H9 (cell line): ENCODE data around the gene NMT1. TPM values are rescaled to one million over a fixed set of nuclear protein-coding genes. Genes with fewer than 3 reads are reported as not detected.
A peak's percentile ranks its signal among the peaks of the same experiment; 100 is the strongest.

Experiments
- DNase-seq: peaks from one replicate; pipeline ENCODE4 v3.0.0-alpha.2; 2017
- H2AFZ ChIP-seq: one replicate; pipeline ENCODE4 v1.6.1; 2013; ENCODE audit warnings: mild to moderate bottlenecking, low read length, control low read depth, moderate library complexity
- H2AK5ac ChIP-seq: 2 replicates; pipeline ENCODE4 v1.6.1; 2013; ENCODE audit warnings: low read length, control low read depth, mixed read lengths; ENCODE audit not compliant: insufficient read length
- H2BK120ac ChIP-seq: one replicate; pipeline ENCODE4 v1.6.1; 2013; ENCODE audit warnings: low read depth, mild to moderate bottlenecking, low read length, control low read depth, inconsistent platforms; ENCODE audit not compliant: poor library complexity, severe bottlenecking
- H2BK12ac ChIP-seq: 2 replicates; pipeline ENCODE4 v1.6.1; 2013; ENCODE audit warnings: low read length, control low read depth, mixed read lengths, low read depth; ENCODE audit not compliant: insufficient read length
- H2BK15ac ChIP-seq: 2 replicates; pipeline ENCODE4 v1.6.1; 2013; ENCODE audit warnings: low read depth, low read length, control low read depth
- H2BK20ac ChIP-seq: one replicate; pipeline ENCODE4 v1.6.1; 2013; ENCODE audit warnings: low read depth, mild to moderate bottlenecking, low read length, control low read depth, inconsistent platforms; ENCODE audit not compliant: poor library complexity, severe bottlenecking
- H2BK5ac ChIP-seq: 2 replicates; pipeline ENCODE4 v1.6.1; 2013; ENCODE audit warnings: low read length, control low read depth, mixed read lengths; ENCODE audit not compliant: insufficient read length
- H3K14ac ChIP-seq: 2 replicates; pipeline ENCODE4 v1.6.1; 2013; ENCODE audit warnings: low read length, control low read depth; ENCODE audit not compliant: insufficient read depth
- H3K18ac ChIP-seq: 2 replicates; pipeline ENCODE4 v1.6.1; 2013; ENCODE audit warnings: low read depth, mild to moderate bottlenecking, mixed read lengths, low read length, control low read depth; ENCODE audit not compliant: insufficient read length
- H3K23ac ChIP-seq: 2 replicates; pipeline ENCODE4 v1.6.1; 2013; ENCODE audit warnings: low read length, control low read depth, mixed read lengths, low read depth; ENCODE audit not compliant: insufficient read length
- H3K23me2 ChIP-seq: 2 replicates; pipeline ENCODE4 v1.6.1; 2013; ENCODE audit warnings: low read depth, mild to moderate bottlenecking, mixed read lengths, low read length, control low read depth; ENCODE audit not compliant: insufficient read length, poor library complexity, severe bottlenecking
- H3K27ac ChIP-seq: 2 replicates; pipeline ENCODE4 v1.5.1; 2013; ENCODE audit warnings: low read length, control low read depth, mixed read lengths, low read depth; ENCODE audit not compliant: insufficient read length
- H3K27me3 ChIP-seq: 2 replicates; pipeline ENCODE4 v1.6.1; 2013; ENCODE audit warnings: low read length, control low read depth, inconsistent platforms; ENCODE audit not compliant: insufficient read depth
- H3K4ac ChIP-seq: 2 replicates; pipeline ENCODE4 v1.6.1; 2013; ENCODE audit warnings: low read depth, mild to moderate bottlenecking, control low read depth, inconsistent platforms, low read length, moderate library complexity
- H3K4me1 ChIP-seq: 2 replicates; pipeline ENCODE4 v1.6.1; 2013; ENCODE audit warnings: low read length, control low read depth, inconsistent platforms; ENCODE audit not compliant: insufficient read depth
- H3K4me2 ChIP-seq: 2 replicates; pipeline ENCODE4 v1.6.1; 2013; ENCODE audit warnings: low read length, control low read depth, mixed read lengths; ENCODE audit not compliant: insufficient read length, insufficient read depth
- H3K56ac ChIP-seq: 2 replicates; pipeline ENCODE4 v1.6.1; 2013; ENCODE audit warnings: low read depth, mild to moderate bottlenecking, mixed read lengths, low read length, control low read depth; ENCODE audit not compliant: insufficient read length
- H3K79me1 ChIP-seq: 2 replicates; pipeline ENCODE4 v1.6.1; 2013; ENCODE audit warnings: low read depth, mild to moderate bottlenecking, moderate library complexity, low read length, control low read depth, inconsistent platforms; ENCODE audit not compliant: insufficient read depth, poor library complexity, severe bottlenecking
- H3K79me2 ChIP-seq: 2 replicates; pipeline ENCODE4 v1.6.1; 2013; ENCODE audit warnings: low read length, control low read depth, inconsistent platforms; ENCODE audit not compliant: insufficient read depth
- H3K9ac ChIP-seq: 2 replicates; pipeline ENCODE4 v1.6.1; 2013; ENCODE audit warnings: low read length, control low read depth, mixed read lengths; ENCODE audit not compliant: insufficient read length; ENCODE audit errors: extremely low read depth
- H3K9me3 ChIP-seq: one replicate; pipeline ENCODE4 v1.6.1; 2013; ENCODE audit warnings: low read depth, low read length, inconsistent platforms; ENCODE audit not compliant: control insufficient read depth
- H3T11ph ChIP-seq: one replicate; pipeline ENCODE4 v1.6.1; 2013; ENCODE audit warnings: mild to moderate bottlenecking, low read length, control low read depth, inconsistent platforms
- H4K20me1 ChIP-seq: one replicate; pipeline ENCODE4 v1.6.1; 2013; ENCODE audit not compliant: control insufficient read depth, insufficient read length, insufficient read depth
- H4K5ac ChIP-seq: 2 replicates; pipeline ENCODE4 v1.6.1; 2013; ENCODE audit warnings: low read depth, mild to moderate bottlenecking, mixed read lengths, low read length, control low read depth; ENCODE audit not compliant: insufficient read length
- H4K8ac ChIP-seq: replicated peaks from 2 replicates; pipeline ENCODE4 v1.6.1; 2013; ENCODE audit warnings: low read length, control low read depth, mixed read lengths, low read depth; ENCODE audit not compliant: insufficient read length
- H4K91ac ChIP-seq: 2 replicates; pipeline ENCODE4 v1.6.1; 2013; ENCODE audit warnings: low read depth, mild to moderate bottlenecking, moderate library complexity, mixed read lengths, low read length, control low read depth; ENCODE audit not compliant: insufficient read length
- H3K27ac Mint-ChIP-seq, 3 experiments: 2 replicates in 2 of 3; 3 replicates in 1 of 3; pipeline ENCODE4 v1.8.0; 2020 to 2021; ENCODE audit warnings: mixed read lengths in 3 of 3, mild to moderate bottlenecking in 1 of 3, moderate library complexity in 1 of 3
- H3K27me3 Mint-ChIP-seq: 2 replicates; pipeline ENCODE4 v1.8.0; 2021; ENCODE audit warnings: low read depth, mild to moderate bottlenecking, moderate library complexity, mixed read lengths
- H3K36me3 Mint-ChIP-seq, 3 experiments: 2 replicates in 2 of 3; 3 replicates in 1 of 3; pipeline ENCODE4 v1.8.0; 2020 to 2021; ENCODE audit warnings: low read depth in 3 of 3, mixed read lengths in 3 of 3; ENCODE audit not compliant: insufficient read depth in 1 of 3
- H3K4me1 Mint-ChIP-seq, 2 experiments: 2 replicates each; pipeline ENCODE4 v1.8.0; 2020; ENCODE audit warnings: mixed read lengths in 2 of 2
- H3K4me3 Mint-ChIP-seq, 2 experiments: 2 replicates in 1 of 2; 3 replicates in 1 of 2; pipeline ENCODE4 v1.8.0; 2020 to 2021; ENCODE audit warnings: mild to moderate bottlenecking in 2 of 2, mixed read lengths in 2 of 2, moderate library complexity in 1 of 2
- H3K9me3 Mint-ChIP-seq, 2 experiments: 2 replicates in 1 of 2; 3 replicates in 1 of 2; pipeline ENCODE4 v1.8.0; 2020; ENCODE audit warnings: mild to moderate bottlenecking in 2 of 2, mixed read lengths in 2 of 2, moderate library complexity in 1 of 2
- WGBS: extraction: QIAGEN DNeasy Blood & Tissue Kit; methylation state at CpG from one replicate; pipeline ENCODE4 v1.1.7; 2013; ENCODE audit warnings: missing lambda C conversion rate, low lambda C conversion rate, mixed read lengths; ENCODE audit not compliant: insufficient read length; ENCODE audit errors: extremely low coverage; 5-methylcytosine and 5-hydroxymethylcytosine counted together
- total RNA-seq: library from RNA; stranded (reverse); gene quantifications from 2 replicates; pipeline ENCODE4 v1.2.1, GENCODE V29; 2021
- TF ChIP-seq, protein P1 (sequence below): fragments of 200-600 bp; sonication (generic); conservative IDR thresholded peaks from 3 replicates; pipeline ENCODE4 v1.8.0; 2021; ENCODE audit warnings: antibody characterized with exemption, mild to moderate bottlenecking

NMT1 gene
- total RNA-seq, 1 experiment from 2014 or later: 150 TPM

DNA sequence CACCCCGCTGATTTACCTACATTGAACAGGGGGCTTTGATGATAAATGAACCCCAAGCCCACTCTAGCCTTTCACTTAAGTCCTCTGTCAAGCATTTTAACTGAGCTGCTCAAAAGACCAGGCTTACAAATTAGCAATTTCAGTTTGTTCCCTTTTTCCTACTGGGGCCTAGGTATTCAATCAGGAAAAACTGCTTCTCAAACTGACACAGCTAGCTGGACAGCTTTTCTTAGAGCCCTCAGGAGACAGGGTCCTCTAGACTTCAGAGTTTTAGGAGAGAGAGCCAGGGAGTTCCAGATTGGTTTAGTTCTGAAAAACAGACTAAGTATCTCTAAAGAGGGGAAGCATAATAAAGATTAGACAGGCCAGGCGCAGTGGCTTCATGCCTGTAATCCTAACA, 94.4 kb downstream of the NMT1 start:
- Mint-ChIP-seq H3K4me3 (no peak overlapping the region), H3K9me3 (no peaks in the 10 kb centered on the region), H3K27ac (peak overlapping the region; percentile 11 to 78 (median 59); a peak in 3 of 7 replicates), H3K4me1 (peaks cover 32% of the 10 kb centered on the region in 2 experiments), H3K36me3 (peaks cover 0 to 16% (median 5%) of the 10 kb centered on the region in 3 experiments; a peak in 4 of 7 replicates), H3K27me3 (no peaks in the 10 kb centered on the region)
- Histone ChIP-seq H3K27me3 (no peaks in the 10 kb centered on the region), H2AK5ac (no peak overlapping the region), H4K5ac (no peak overlapping the region), H3K9ac (no peak overlapping the region), H3K23me2 (peaks cover under 1% of the 10 kb centered on the region), H4K8ac (no peak overlapping the region), H3K4me1 (0 out of 2 replicates have a peak, but pooled peaks cover 2% of the 10 kb centered on the region), H3K56ac (no peak overlapping the region), H3T11ph (no peak overlapping the region), H3K79me1 (peaks cover 4% of the 10 kb centered on the region), H3K4me2 (no peak overlapping the region), H3K18ac (no peak overlapping the region), H3K9me3 (no peaks in the 10 kb centered on the region), H2BK20ac (no peak overlapping the region), H4K20me1 (no peaks in the 10 kb centered on the region), H3K4ac (no peak overlapping the region), H3K79me2 (no peaks in the 10 kb centered on the region), H2BK15ac (no peak overlapping the region), H2BK12ac (no peak overlapping the region), H2BK120ac (no peak overlapping the region), H3K27ac (no peak overlapping the region), H3K23ac (no peak overlapping the region), H3K14ac (no peak overlapping the region), H4K91ac (no peak overlapping the region), H2BK5ac (no peak overlapping the region), H2AFZ (no peak overlapping the region)
- WGBS: no CpG with 5 or more reads among the region's 2 CpGs
- TF ChIP-seq, protein P1, sequence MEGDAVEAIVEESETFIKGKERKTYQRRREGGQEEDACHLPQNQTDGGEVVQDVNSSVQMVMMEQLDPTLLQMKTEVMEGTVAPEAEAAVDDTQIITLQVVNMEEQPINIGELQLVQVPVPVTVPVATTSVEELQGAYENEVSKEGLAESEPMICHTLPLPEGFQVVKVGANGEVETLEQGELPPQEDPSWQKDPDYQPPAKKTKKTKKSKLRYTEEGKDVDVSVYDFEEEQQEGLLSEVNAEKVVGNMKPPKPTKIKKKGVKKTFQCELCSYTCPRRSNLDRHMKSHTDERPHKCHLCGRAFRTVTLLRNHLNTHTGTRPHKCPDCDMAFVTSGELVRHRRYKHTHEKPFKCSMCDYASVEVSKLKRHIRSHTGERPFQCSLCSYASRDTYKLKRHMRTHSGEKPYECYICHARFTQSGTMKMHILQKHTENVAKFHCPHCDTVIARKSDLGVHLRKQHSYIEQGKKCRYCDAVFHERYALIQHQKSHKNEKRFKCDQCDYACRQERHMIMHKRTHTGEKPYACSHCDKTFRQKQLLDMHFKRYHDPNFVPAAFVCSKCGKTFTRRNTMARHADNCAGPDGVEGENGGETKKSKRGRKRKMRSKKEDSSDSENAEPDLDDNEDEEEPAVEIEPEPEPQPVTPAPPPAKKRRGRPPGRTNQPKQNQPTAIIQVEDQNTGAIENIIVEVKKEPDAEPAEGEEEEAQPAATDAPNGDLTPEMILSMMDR: no peak
- DNase-seq: no peak
